ENCODE data around the gene EIF3J.
A peak's percentile ranks its signal among the peaks of the same experiment; 100 is the strongest.
"Not testable (repeated sequence)": the region's sequence is repeated elsewhere in the genome, so short reads cannot be mapped to it uniquely, and the experiment has no call there.

Gene EIF3J, protein sequence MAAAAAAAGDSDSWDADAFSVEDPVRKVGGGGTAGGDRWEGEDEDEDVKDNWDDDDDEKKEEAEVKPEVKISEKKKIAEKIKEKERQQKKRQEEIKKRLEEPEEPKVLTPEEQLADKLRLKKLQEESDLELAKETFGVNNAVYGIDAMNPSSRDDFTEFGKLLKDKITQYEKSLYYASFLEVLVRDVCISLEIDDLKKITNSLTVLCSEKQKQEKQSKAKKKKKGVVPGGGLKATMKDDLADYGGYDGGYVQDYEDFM

DNA sequence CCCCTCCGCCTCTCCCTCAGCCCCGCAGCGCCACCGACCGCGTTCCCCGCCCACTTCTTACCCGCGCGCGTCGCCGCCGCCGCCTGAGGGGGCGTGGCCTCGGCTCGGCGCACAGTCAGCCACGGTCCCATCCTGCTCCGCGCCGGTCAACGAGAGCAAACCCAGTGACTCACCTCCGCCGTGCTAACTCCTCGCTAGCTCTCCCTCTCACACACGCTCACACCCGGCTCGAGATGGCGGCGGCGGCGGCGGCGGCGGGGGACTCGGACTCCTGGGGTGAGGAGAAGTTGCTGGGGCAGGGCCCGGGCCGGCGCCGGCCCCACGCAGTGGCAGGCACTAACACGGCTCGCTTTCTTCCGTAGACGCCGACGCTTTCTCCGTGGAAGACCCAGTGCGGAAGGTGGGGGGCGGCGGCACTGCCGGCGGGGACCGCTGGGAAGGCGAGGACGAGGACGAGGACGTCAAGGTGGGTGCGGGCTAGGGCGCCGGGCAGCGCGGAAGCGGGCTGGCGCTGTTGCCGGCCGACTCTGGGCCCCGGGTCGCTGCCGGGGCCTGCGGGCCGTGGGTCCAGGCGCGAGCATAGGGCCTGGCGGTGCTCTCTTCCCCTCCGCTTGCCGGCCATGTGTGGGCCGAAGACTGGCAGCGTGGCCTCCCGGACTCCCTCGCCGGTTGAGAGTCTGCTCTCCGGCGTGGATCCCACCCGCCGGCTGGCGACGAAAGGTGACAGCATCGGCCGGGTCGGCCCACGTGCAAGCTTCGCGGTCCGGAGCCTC is at the start of gene EIF3J:
Gene EIF3J, plus strand, starts transcription at position 186 of the 773 bp plus-strand sequence. Its CDS starts 48 bp downstream, at position 234.
- DNase-seq, result peak; percentile 84 to 93

DNA sequence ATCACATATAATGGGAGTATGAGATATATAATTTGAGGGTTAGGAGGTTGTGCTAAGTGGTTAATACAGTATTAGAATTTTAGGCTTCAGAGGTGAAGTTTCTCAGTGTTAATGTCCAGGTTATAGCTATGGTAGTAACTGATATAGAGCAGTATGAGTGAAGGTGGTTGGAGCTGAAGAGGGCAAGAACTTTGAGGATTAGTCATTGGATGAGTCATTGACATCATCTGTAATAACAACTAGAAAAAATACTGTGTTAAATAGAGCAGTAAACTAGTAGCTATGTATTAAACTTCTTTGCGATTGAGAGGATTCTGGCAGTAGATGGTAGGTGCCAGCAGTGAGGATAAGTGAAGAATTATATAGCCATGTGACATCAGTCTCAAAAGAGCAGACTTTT is 47.5 kb upstream of the EIF3J start:
- no peak for DNase-seq

DNA sequence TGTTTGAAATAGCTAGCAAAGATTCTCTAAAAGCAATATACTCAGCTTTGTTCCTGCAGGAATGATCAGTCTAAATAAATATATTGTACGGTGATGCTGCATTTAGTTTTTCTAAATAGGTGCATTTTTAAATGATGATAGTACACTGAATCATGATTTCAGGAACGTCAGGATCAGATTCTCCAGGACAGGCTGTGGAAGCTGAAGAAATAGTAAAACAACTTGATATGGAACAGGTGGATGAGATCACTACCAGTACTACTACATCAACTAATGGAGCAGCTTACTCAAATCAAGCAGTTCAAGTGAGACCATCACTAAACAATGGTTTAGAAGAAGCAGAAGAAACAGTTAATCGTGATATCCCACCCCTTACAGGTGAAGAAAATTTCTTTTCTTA is 46.3 kb upstream of the EIF3J start:
- no peak for DNase-seq

DNA sequence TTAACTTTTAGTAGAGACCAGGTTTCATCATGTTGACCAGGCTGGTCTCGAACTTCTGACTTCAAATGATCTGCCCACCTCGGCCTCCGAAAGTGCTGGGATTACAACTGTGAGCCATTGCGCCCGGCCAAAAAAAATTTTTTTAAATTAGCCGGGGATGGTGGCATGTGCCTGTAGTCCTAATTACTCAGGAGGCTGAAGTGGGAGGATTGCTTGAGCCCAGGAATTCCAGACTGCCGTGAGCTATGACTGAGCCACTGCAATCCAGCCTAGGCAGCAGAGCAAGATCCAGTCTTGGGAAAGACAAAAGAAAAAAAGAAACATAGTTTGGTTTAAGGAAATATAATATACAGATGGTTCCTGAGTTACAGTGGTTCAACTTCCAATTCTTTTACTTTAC is 44.9 kb upstream of the EIF3J start:
- DNase-seq, result no peak

DNA sequence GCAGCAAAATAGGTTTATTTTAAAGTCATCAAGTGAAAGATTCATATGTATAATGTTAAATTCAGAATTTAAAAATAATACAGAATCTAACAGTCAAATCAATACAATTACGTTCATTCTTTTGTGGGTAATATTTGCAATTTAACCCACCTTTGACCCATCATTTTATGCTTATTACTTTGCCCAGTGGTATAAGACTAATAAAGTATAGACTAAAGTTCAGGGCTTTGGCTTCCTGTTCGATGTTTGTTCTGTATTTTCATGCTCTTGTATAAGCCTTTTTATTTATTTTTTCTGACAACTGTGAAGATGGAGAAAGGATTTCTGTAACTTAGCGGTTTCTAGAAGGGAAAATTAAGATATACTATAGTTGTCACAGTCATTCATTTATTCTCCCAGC is 44.3 kb upstream of the EIF3J start:
- DNase-seq, result no peak

DNA sequence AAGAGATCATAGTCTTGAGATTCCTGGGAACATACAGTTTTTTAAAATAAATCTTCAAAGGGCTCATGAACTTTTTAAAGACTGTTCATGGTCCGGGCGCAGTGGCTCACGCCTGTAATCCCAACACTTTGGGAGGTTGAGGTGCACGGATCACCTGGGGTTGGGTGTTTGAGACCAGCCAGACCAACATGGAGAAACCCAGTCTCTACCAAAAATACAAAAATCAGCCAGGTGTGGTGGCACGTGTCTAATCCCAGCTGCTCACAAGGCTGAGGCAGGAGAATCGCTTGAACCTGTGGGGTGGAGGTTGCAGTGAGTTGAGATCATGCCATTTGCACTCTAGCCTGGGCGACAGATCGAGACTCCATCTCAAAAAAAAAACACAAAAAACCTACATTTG is 41.4 kb upstream of the EIF3J start:
- no peak for DNase-seq

DNA sequence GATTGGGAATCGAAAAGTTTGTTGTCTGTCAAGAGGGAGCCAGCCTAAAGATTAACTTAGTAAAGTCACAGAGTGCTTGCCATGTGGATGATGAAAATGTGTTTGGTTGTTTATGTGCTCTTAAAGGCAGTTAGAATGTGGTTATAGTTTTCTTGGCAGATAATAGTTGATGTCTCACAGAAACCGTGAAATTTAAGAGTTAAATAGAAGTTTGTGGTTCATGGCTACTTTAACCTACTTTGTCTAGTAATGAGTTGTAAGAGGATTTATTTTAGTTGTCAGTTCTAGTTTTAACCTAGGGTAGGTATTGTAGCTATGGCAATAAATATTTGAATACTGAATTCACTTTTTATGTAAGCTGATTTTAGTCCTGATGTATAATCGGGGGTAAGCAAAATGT is 36.4 kb upstream of the EIF3J start:
- no peak for DNase-seq

DNA sequence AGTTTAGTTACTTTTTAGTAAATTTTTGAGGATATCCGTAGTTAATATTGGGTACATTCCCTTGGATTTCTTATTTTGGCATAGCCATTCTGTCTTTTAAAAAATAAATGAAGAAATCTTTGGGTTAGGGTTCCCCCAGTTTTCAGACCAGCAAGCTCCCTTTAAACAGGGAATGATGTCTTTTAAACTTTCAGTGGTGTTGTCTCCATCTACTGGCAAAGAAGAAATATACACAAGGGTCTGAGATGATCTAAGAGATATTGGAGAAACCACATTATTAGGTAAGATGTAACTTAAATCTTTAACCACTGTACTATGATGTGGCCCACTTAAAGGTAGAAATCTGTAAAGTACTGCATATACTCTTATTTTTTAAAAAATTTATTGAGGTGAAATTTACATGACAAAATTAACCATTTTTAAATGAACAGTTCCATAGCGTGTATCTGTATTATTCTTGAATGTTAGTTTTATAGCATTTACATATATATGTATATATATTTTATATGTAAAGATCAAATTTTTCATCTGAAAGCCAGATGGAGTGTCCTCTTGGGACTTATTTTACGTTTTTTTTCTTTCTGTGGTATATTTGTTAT is 35.1 kb upstream of the EIF3J start:
- DNase-seq, result no peak

DNA sequence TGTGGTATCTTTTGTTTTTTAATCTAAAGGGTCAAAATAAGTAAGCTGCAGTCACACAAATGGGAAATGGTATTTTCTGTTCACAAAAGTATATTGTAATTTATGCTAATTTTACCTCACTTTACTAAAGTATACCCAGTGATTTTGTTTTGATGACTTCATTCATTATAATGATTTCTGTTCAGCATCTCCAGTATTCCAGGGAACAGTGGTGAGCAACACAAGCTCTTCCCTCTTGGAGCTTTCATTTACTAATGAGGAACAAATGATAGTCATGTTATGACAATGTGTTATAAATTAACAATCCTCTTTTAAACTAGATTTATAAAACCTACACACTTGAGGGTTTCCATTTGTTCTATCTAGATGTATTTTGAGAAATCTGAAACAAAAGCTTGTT is 20.5 kb upstream of the EIF3J start:
- DNase-seq, result no peak

DNA sequence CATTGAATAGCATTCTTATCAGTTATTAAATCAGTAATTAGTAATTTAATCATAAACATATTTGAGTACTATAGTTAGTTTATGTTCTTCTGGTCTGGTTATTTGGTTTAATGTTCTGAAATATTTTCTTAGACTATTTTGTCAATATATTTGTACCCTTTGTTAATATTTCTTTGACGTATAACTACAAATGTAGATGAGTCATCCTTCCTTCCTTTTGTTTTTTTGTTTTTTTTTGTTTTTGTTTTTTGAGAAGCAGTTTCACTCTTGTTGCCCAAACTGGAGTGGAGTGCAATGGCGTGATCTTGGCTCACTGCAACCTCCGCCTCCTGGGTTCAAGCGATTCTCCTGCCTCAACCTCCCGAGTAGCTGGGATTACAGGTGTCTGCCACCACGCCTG is 17.4 kb upstream of the EIF3J start:
- no peak for DNase-seq

DNA sequence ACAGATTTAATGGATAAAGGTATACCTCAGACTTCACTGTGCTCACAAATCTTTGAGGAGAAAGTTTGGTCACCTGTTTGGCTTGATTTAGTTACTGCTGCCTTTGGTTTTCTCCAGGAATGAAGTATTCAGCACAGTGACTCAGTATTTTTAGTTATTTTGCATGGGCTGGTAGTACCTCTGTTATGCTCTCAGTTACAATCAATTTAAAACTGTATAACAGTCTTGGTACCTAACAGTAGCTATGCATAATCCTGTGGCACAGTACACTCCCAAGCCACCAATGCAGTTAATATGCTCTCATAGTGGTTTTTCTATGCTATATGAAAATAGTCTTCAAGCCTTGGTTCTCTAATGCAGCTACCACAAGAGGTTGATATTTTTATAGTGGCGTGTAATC is 11.9 kb upstream of the EIF3J start:
- no peak for DNase-seq

DNA sequence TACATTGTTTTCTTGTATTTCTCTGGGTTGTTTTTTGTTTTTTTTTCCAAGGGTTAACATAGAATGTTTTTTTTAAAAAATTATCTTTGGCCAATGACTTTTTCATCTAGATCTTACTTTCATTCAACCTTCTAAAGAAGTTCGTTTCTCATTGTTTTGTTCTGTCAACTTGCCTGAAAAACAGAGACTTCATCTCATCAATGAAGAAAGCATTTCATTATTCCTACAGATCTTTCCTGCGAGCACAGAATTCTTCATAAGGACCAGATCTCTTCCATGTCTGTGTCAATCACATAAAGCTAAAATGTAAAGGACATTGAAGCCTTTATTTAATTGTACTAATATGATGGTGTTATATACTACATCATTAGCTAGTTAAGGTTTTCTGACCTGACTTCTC is 9.7 kb upstream of the EIF3J start:
- DNase-seq, result no peak

DNA sequence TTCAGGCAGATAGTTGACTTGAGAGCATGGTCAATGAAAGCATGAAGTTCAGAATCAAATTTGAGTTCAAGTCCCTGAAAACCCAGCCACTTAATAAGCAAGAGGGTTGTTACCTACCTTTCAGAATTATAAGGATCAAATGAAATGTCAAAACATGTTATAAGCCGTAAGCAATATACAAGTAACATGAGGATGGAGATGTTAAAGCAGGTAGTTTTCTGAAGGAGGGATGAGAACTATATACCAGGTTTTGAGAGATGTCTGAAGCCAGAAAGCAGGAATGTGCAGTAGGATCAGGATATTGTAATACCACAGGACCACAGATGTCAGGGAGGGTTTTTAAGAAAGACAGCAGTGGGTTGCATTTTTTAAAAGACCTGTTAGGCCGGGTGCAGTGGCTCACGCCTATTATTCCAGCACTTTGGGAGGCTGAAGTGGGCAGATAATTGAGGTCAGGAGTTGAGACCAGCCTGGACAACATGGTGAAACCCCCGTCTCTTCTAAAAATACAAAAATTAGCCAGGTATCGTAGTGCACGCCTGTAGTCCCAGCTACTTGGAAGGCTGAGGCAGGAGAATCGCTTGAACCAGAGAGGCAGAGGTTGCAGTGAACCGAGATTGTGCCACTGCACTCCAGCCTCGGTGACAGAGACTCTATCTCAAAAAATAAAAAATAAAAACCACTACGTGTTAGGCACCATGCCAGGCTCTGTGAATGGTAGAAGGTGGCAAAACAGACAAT is 6.9 kb upstream of the EIF3J start:
- DNase-seq, result no peak

DNA sequence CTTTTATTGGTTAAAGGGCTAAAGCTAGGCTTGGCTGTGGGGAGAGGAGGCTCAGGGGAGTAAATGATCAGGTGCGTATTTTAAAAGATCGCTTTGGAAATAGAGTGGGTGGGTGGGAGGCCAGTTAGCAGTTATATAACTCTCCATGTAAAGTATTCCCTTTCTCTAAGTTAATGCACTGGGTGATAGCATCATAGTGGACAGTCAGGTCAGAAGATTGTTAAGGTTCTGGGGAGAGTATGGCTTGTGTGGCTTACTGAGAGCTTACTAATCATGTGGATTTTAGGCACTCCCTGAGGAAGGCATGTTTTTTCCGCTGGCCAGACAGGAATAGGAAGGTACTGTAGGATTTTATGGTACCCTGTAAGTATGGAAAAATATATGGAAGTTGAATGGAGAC is 6.3 kb upstream of the EIF3J start:
- DNase-seq, result no peak

DNA sequence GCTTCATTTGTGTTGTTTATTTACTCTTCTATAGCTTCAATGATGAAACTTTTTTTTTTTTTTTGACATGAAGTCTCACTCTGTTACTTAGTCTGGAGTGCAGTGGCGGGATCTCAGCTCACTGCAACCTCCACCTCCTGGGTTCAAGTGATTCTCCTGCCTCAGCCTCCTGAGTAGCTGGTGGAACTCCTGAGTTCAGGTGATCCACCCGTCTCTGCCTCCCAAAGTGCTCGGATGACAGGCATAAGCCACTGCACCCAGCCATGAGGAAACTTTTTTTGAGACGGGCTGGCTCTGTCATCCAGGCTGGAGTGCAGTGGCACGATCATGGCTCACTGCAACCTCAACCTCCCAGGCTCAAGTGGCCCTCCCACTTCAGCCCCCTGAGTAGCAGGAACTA is 4.7 kb upstream of the EIF3J start:
- not testable (repeated sequence) for DNase-seq

DNA sequence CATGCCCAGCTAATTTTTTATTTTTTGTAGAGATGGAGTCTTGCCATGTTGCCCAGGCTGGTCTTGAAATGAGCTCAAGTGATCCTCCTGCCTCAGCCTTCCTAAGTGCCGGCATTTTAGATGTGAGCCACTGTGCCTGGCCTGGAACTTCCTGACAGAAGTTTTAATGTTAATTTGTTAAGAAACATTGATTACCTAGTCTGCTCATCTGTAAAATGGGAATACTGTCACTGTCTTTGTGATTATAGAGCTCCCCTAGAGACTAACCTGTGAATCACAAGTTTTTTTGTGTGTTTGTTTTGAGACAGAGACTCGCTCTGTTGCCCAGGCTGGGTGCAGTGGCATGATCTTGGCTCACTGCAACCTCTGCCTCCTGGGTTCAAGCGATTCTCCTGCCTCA is 4.3 kb upstream of the EIF3J start:
- no peak for DNase-seq

DNA sequence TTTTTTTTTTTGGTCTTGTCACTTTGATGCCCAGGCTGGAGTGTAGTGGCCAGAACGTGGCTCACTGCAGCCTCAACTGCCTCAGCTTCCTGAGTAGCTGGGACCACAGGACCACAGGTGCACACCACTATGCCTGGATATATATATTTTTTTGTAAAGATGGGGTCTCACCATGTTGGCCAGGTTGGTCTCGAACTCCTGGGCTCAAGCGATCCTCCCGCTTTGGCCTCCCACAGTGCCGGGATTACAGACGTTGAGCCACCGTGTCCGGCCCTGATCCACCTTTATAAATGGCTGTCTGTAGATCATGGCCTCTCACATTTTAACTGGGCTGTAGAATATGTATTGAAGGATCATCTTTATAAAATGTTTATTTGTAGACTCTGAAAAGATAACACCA is 1.9 kb upstream of the EIF3J start:
- DNase-seq, result no peak

DNA sequence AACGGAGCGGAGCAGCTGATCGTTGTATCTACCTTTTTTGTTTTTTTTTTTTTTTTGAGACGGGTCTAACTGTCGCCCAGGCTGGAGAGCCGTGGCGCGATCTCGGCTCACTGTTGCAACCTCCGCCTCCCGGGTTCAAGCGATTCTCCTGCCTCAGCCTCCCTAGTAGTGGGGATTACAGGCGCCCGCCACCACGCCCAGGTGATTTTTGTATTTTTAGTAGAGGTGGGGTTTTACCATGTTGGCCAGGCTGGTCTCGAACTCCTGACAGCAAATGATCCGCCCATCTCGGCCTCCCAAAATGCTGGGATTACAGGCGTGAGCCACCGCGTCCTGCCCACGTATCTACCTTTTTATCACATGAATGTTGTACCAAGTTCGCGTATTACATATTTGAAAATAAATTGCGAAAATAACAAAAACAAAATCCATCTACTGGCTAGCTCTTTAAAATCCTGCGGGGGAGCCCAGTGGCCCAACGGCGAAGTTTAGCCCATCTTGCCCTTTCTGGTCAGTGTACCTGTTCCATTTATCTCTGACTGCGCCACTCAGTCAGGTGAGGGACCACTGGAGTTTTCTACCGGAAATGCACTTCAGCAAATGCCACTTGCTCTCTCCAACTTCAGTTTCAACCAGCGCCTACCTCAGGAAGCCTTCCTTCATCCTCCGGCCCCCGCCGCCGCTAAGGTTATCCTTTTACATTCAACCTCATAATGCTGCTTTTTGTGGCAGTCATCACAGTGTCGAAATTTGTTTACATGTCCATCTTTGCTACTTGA is 1.2 kb upstream of the EIF3J start:
- DNase-seq, result no peak

DNA sequence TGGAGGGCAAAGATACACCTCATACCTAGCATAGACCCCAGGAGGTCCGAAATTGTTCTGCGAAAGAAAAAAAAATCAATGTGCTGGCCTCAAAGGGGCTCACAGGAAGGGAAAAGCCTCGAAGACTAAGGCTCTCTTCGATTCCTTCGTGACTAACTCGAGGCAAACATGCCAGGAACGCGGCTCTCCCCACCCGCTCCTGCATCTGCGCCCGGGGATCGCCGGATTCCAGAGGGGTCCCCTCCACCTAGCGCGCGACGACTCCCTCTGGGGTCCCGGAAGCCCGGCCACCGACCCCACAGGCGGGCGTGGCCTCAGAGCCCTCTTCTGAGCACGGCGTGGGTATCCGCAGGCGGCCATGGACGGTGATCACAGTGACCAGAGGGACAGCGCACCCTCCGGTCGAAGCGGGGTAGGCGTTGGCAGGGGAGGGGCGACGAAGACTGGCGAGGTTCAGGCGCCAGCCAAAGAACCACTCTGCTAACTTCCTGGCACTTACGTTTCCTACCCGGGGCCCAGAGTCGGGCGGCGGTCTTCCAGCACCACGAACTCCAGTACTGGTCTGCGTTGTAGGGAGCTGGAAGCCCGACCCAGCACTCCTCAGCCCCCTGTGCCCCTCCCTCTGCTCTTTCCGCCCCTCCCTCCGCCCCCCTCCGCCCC is 515 bp upstream of the EIF3J start:
- no peak for DNase-seq

DNA sequence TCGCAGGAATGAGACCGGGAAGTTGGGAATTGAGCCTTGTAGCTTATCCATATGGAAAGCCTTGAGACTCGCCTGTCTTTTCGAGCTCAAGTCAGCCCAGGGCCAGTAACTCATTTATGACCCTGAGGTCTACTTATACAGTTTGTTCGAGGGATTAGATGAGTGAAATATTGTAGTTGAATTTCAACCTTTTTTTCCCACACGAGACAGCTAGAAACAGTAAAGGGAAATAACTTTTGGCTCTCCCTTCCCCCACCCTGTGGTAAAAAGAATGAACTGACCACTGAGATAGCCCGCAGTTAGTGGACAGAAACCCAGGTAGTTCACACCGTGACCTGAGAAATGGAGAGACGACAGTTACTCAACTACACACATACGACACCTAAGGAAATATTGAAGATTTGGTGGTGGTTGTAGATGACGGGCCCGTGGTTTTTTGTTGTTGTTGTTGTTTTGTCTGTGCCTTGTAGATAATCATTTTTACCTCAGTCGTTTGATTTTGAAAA is 841 bp downstream of the EIF3J start:
- no peak for DNase-seq

DNA sequence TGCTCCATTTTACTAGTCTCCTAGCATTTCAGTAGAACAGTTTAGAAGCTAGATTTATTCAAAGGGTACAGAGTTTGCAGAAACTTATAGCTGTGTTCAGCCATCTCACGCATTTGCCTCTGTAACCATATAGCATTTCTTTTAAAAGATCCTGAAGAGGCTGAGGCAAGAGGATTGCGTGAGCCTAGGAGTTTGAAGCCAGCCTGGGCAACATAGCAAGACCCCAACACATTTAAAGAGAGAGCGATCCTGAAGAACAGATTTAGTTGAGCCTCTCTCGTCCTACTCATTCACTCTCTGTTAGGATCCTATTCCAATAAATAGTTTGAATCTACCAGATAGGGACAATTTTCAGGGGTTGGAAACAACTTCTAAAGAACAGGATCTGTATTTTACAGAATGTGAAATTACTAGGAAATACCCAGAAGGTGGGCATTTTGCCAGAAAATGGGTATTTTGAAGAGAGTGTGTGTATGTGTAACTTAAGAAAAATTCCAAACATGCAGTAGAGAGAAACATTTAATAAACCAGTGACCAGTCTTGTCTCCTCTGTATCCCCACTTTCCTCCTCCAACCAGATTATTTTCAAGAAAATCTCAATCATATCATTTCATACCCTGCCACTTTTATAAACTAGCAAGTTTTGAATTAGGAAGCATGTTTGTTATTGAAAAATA is 4.5 kb downstream of the EIF3J start:
- no peak for DNase-seq
